Activated naive CD8-positive, alpha-beta T cell treated with anti-CD3 and anti-CD28 coated beads, Interleukin-2, amount 10 ng/mL, durations not matched to agents 7 days and 5 days (primary cell): ENCODE data around the gene SLC35B1. TPM values are rescaled to one million over a fixed set of nuclear protein-coding genes. Genes with fewer than 3 reads are reported as not detected.

Experiments used
- ATAC-seq: fragments of 150-1000 bp; cut with Tn5 transposase; one replicate; pipeline ENCODE4 v1.10.0; 2021; ENCODE audit warnings: low read depth, moderate library complexity
- POLR2A ChIA-PET: fragments of 350-600 bp; sonication (Branson Sonifier 250); formaldehyde crosslinking; loops from one replicate; lab custom pipeline; 2021; ENCODE audit warnings: antibody characterized with exemption; lab: Charles Lee
- DNase-seq: peaks from one replicate; pipeline ENCODE4 v3.0.0; 2021
- H3K27ac Mint-ChIP-seq: one replicate; pipeline ENCODE4 v1.8.0; 2022; ENCODE audit warnings: mild to moderate bottlenecking, mixed read lengths
- H3K27me3 Mint-ChIP-seq: one replicate; pipeline ENCODE4 v1.8.0; 2022; ENCODE audit warnings: mild to moderate bottlenecking, moderate library complexity, mixed read lengths
- H3K36me3 Mint-ChIP-seq: one replicate; pipeline ENCODE4 v1.8.0; 2021; ENCODE audit warnings: mild to moderate bottlenecking, mixed read lengths
- H3K4me1 Mint-ChIP-seq: one replicate; pipeline ENCODE4 v1.8.0; 2021; ENCODE audit warnings: mixed read lengths
- H3K4me3 Mint-ChIP-seq: one replicate; pipeline ENCODE4 v1.8.0; 2022; ENCODE audit warnings: mild to moderate bottlenecking, moderate library complexity, mixed read lengths
- H3K9me3 Mint-ChIP-seq: one replicate; pipeline ENCODE4 v1.8.0; 2021; ENCODE audit warnings: mixed read lengths
- total RNA-seq, 2 experiments: library from RNA; stranded (reverse); gene quantifications; one replicate each; pipeline ENCODE4 v1.2.3, GENCODE V29; 2021

SLC35B1 gene
- total RNA-seq, 2 experiments from 2014 or later, result 45.9 to 48.5 TPM

GRCh38 chr17:49708515-49709183, 885 bp upstream of the SLC35B1 start:
- peaks cover 4% of the 10 kb centered on the region for H3K36me3 Mint-ChIP-seq
- peak overlapping the region; percentile 98 for H3K27ac Mint-ChIP-seq
- DNase-seq, result no peak
- no peak for ATAC-seq
- H3K9me3 Mint-ChIP-seq, result no peaks in the 10 kb centered on the region
- peak overlapping the region; percentile 93 for H3K4me3 Mint-ChIP-seq
- peaks cover 34% of the 10 kb centered on the region for H3K4me1 Mint-ChIP-seq
- no peaks in the 10 kb centered on the region for H3K27me3 Mint-ChIP-seq
- POLR2A ChIA-PET, result interaction anchor here (0.6 to 2.4 kb wide), 20 partner anchors 9 to 727 kb away, joined by 3 to 16 read pairs (median 4); partner anchors contain the start of genes FAM117A, KAT7 and PHB1

DNA sequence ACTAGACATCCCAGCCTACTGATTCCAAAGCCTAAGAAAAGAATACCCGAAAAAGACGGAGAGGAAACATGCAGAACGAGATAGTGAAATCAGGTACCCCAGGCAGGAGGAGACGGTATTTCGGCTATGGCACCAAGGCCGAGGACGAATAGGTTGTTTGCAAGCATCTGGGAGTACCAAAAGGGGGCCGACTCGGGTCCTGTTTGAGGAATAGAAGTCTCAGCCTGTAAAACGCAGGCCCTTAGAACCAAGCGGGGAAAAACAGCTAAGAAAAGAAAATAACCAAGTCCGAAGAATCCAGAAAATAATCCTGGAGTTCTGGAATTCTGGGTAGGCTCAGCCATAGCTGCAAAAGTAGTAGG, 537 bp downstream of the SLC35B1 start:
- Mint-ChIP-seq H3K36me3 (peaks cover 3% of the 10 kb centered on the region), H3K4me1 (peaks cover 36% of the 10 kb centered on the region), H3K27ac (peak overlapping the region; percentile 98), H3K9me3 (no peaks in the 10 kb centered on the region), H3K27me3 (no peaks in the 10 kb centered on the region), H3K4me3 (peak overlapping the region; percentile 93)
- no peak for ATAC-seq
- POLR2A ChIA-PET, result interaction anchor here (0.6 to 2.4 kb wide), 13 partner anchors 10 to 143 kb away, joined by 3 to 16 read pairs (median 5); partner anchors contain the start of genes FAM117A and KAT7
- DNase-seq, result no peak

DNA sequence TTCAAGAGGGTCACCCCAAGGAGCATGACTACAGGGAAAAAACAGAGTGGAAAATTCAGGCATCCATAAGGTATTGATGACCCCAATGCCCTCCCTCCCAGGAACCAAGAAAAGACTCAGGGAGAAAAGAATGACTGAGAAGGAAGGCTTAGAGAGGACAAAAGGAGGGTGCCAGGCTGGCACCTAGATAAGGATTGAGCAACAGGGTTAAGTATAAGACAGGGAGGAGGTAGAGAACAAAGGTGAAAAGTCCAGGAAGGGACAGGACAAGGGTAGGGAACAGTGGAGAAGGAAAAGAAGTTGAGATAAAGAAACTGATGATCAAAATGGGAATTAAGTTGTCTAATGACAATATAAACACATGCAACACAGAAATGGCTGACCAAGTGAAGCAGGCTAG, 2.5 kb downstream of the SLC35B1 start:
- no peak for DNase-seq
- Mint-ChIP-seq H3K4me3 (peak overlapping the region; percentile 2), H3K9me3 (no peaks in the 10 kb centered on the region), H3K27me3 (no peaks in the 10 kb centered on the region), H3K27ac (no peak overlapping the region), H3K4me1 (peaks cover 36% of the 10 kb centered on the region), H3K36me3 (peaks cover 5% of the 10 kb centered on the region)
- ATAC-seq, result no peak
- POLR2A ChIA-PET, result interaction anchor here (0.5 to 1.2 kb wide), 2 partner anchors 28 to 69 kb away, joined by 3 to 5 read pairs; no protein-coding TSS in a partner anchor

GRCh38 chr17:49703557-49704277, 4.0 kb downstream of the SLC35B1 start:
- no peaks in the 10 kb centered on the region for H3K9me3 Mint-ChIP-seq
- no peak for DNase-seq
- peaks cover 13% of the 10 kb centered on the region for H3K36me3 Mint-ChIP-seq
- no peaks in the 10 kb centered on the region for H3K27me3 Mint-ChIP-seq
- ATAC-seq, result no peak
- no peak overlapping the region for H3K27ac Mint-ChIP-seq
- no peak overlapping the region for H3K4me3 Mint-ChIP-seq
- POLR2A ChIA-PET, result interaction anchor here (0.6 to 1.8 kb wide), 3 partner anchors 60 to 132 kb away, joined by 3 to 4 read pairs (median 3); partner anchors contain the start of gene KAT7
- peaks cover 33% of the 10 kb centered on the region for H3K4me1 Mint-ChIP-seq

GRCh38 chr17:49700960-49701359, 6.8 kb downstream of the SLC35B1 start:
- peaks cover 13% of the 10 kb centered on the region for H3K36me3 Mint-ChIP-seq
- POLR2A ChIA-PET, result no interaction called here
- ATAC-seq, result no peak

GRCh38 chr17:49699966-49700575, 7.7 kb downstream of the SLC35B1 start:
- no peak for ATAC-seq
- Mint-ChIP-seq H3K27ac (peak overlapping the region; percentile 0), H3K27me3 (no peaks in the 10 kb centered on the region), H3K4me1 (peaks cover 28% of the 10 kb centered on the region), H3K9me3 (no peaks in the 10 kb centered on the region), H3K4me3 (no peak overlapping the region), H3K36me3 (peaks cover 13% of the 10 kb centered on the region)
- no peak for DNase-seq
- POLR2A ChIA-PET, result interaction anchor here (1.2 kb wide), 1 partner anchor 64 kb away, joined by 3 read pairs; the partner anchor contains the start of gene FAM117A

More at GRCh38 chr17:49700960-49701359, 6.8 kb downstream of the SLC35B1 start:
- H3K27ac Mint-ChIP-seq, result no peak overlapping the region
- H3K9me3 Mint-ChIP-seq, result no peaks in the 10 kb centered on the region
- no peak overlapping the region for H3K4me3 Mint-ChIP-seq
- no peaks in the 10 kb centered on the region for H3K27me3 Mint-ChIP-seq
- peaks cover 26% of the 10 kb centered on the region for H3K4me1 Mint-ChIP-seq
- DNase-seq, result no peak

- Mint-ChIP-seq H3K4me3 (no peak overlapping the region), H3K9me3 (no peaks in the 10 kb centered on the region), H3K27ac (no peak overlapping the region), H3K4me1 (peaks cover 28% of the 10 kb centered on the region), H3K27me3 (no peaks in the 10 kb centered on the region), H3K36me3 (peaks cover 13% of the 10 kb centered on the region)
- POLR2A ChIA-PET, result interaction anchor here (0.7 to 4.0 kb wide), 5 partner anchors 10 to 239 kb away, joined by 3 to 33 read pairs (median 7); partner anchors contain the start of genes KAT7 and SLC35B1
- no peak for ATAC-seq
- no peak for DNase-seq
Observed at GRCh38 chr17:49698005-49698404, 9.8 kb downstream of the SLC35B1 start.

GRCh38 chr17:49696233-49696761, 11.5 kb downstream of the SLC35B1 start:
- Mint-ChIP-seq H3K4me1 (peaks cover 32% of the 10 kb centered on the region), H3K4me3 (peak overlapping the region; percentile 63), H3K27me3 (no peaks in the 10 kb centered on the region), H3K9me3 (no peaks in the 10 kb centered on the region), H3K36me3 (peaks cover 16% of the 10 kb centered on the region), H3K27ac (peak overlapping the region; percentile 92)
- POLR2A ChIA-PET, result interaction anchor here (0.6 to 4.0 kb wide), 13 partner anchors 12 to 134 kb away, joined by 3 to 33 read pairs (median 5); partner anchors contain the start of genes KAT7, NXPH3, SLC35B1 and SPOP
- peak; percentile 58 for DNase-seq
- ATAC-seq, result peak; percentile 95

- peaks cover 13% of the 10 kb centered on the region for H3K36me3 Mint-ChIP-seq
- peaks cover 37% of the 10 kb centered on the region for H3K4me1 Mint-ChIP-seq
- H3K27ac Mint-ChIP-seq, result peak overlapping the region; percentile 92
- DNase-seq (no peak), ATAC-seq (peak; percentile 32)
- no peaks in the 10 kb centered on the region for H3K9me3 Mint-ChIP-seq
- POLR2A ChIA-PET, result interaction anchor here (0.6 to 4.0 kb wide), 13 partner anchors 12 to 134 kb away, joined by 3 to 33 read pairs (median 5); partner anchors contain the start of genes KAT7, NXPH3, SLC35B1 and SPOP
- peak overlapping the region; percentile 63 for H3K4me3 Mint-ChIP-seq
- no peaks in the 10 kb centered on the region for H3K27me3 Mint-ChIP-seq
Observed at GRCh38 chr17:49695698-49696232, 12.0 kb downstream of the SLC35B1 start.

GRCh38 chr17:49694847-49695697, 12.7 kb downstream of the SLC35B1 start:
- peak overlapping the region; percentile 63 for H3K4me3 Mint-ChIP-seq
- no peaks in the 10 kb centered on the region for H3K9me3 Mint-ChIP-seq
- DNase-seq (peak; percentile 81), ATAC-seq (peak; percentile 16)
- H3K4me1 Mint-ChIP-seq, result peaks cover 37% of the 10 kb centered on the region
- H3K27me3 Mint-ChIP-seq, result no peaks in the 10 kb centered on the region
- H3K36me3 Mint-ChIP-seq, result peaks cover 11% of the 10 kb centered on the region
- peak overlapping the region; percentile 92 for H3K27ac Mint-ChIP-seq
- POLR2A ChIA-PET, result interaction anchor here (1.1 to 4.0 kb wide), 4 partner anchors 18 to 125 kb away, joined by 5 to 33 read pairs (median 8); partner anchors contain the start of genes NXPH3 and SPOP

DNA sequence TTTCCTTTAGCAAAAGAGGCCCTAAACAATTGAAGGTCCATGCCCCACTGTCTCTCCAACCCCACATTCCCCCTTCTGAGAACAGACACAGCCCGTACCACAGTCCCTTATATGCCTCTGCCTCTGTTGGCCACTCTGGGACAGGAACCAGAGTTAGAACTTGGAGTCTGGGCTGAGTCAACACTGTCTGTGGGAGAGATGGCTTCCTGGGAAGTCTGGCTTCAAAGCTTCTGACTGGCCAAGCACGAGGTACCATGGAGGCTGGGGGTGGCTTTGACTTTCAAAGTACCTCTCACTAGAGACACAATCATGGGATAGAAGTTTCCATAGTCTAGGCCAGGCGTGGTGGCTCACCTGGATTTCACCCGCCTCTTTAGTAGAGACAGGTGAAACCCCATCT, 15.0 kb downstream of the SLC35B1 start:
- Mint-ChIP-seq H3K36me3 (peaks cover 9% of the 10 kb centered on the region), H3K27ac (peak overlapping the region; percentile 32), H3K4me3 (no peak overlapping the region), H3K27me3 (no peaks in the 10 kb centered on the region), H3K9me3 (no peaks in the 10 kb centered on the region), H3K4me1 (peaks cover 43% of the 10 kb centered on the region)
- DNase-seq (no peak), ATAC-seq (no peak)
- POLR2A ChIA-PET, result no interaction called here
